Neural progenitor cell (in vitro differentiated cells): ENCODE measurements around the gene ME1. TPM values are rescaled to one million over a fixed set of nuclear protein-coding genes. Genes with fewer than 3 reads are reported as not detected.

Experiments used
- DNase-seq: peaks from one replicate; pipeline ENCODE4 v3.0.0-alpha.2; 2016; ENCODE audit warnings: low spot score
- H2AFZ ChIP-seq: fragments of 200-600 bp; sonication (generic); replicated peaks from 2 replicates; pipeline ENCODE4 v1.6.1; 2016; ENCODE audit warnings: antibody characterized with exemption
- H3F3A ChIP-seq: fragments of 200-600 bp; sonication (generic); 2 replicates; pipeline ENCODE4 v1.6.1; 2016; ENCODE audit warnings: antibody characterized with exemption, low read depth
- H3K27ac ChIP-seq: fragments of 200-600 bp; sonication (generic); 2 replicates; pipeline ENCODE4 v1.5.1; 2016; ENCODE audit warnings: mild to moderate bottlenecking
- H3K27me3 ChIP-seq: fragments of 200-600 bp; sonication (generic); 2 replicates; pipeline ENCODE4 v1.6.1; 2016; ENCODE audit warnings: mild to moderate bottlenecking, moderate library complexity
- H3K36me3 ChIP-seq: fragments of 200-600 bp; sonication (generic); 2 replicates; pipeline ENCODE4 v1.5.1; 2016
- H3K4me1 ChIP-seq: fragments of 200-600 bp; sonication (generic); 2 replicates; pipeline ENCODE4 v1.6.1; 2016; ENCODE audit warnings: mixed run types
- H3K4me2 ChIP-seq: fragments of 200-600 bp; sonication (generic); 2 replicates; pipeline ENCODE4 v1.6.1; 2016
- H3K4me3 ChIP-seq: fragments of 200-600 bp; sonication (generic); 2 replicates; pipeline ENCODE4 v1.5.1; 2016
- H3K79me2 ChIP-seq: fragments of 200-600 bp; sonication (generic); 2 replicates; pipeline ENCODE4 v1.6.1; 2016; ENCODE audit warnings: low read depth
- H3K9ac ChIP-seq: fragments of 200-600 bp; sonication (generic); 2 replicates; pipeline ENCODE4 v1.6.1; 2016
- H3K9me3 ChIP-seq: fragments of 200-600 bp; sonication (generic); 2 replicates; pipeline ENCODE4 v1.5.1; 2016; ENCODE audit warnings: low read depth
- H4K20me1 ChIP-seq: fragments of 200-600 bp; sonication (generic); 2 replicates; pipeline ENCODE4 v1.6.1; 2016; ENCODE audit warnings: low read depth
- H3K27ac Mint-ChIP-seq: 3 replicates; pipeline ENCODE4 v1.8.0; 2021; ENCODE audit warnings: mixed read lengths
- H3K27me3 Mint-ChIP-seq: 2 replicates; pipeline ENCODE4 v1.8.0; 2022; ENCODE audit warnings: low read depth, mild to moderate bottlenecking, inconsistent platforms, moderate library complexity, mixed read lengths; ENCODE audit not compliant: insufficient read depth
- H3K36me3 Mint-ChIP-seq: 3 replicates; pipeline ENCODE4 v1.8.0; 2021; ENCODE audit warnings: mixed read lengths
- H3K4me1 Mint-ChIP-seq: 3 replicates; pipeline ENCODE4 v1.8.0; 2021; ENCODE audit warnings: mixed read lengths
- H3K4me3 Mint-ChIP-seq: 3 replicates; pipeline ENCODE4 v1.8.0; 2021; ENCODE audit warnings: mild to moderate bottlenecking, moderate library complexity, mixed read lengths
- H3K9me3 Mint-ChIP-seq: 3 replicates; pipeline ENCODE4 v1.8.0; 2020; ENCODE audit warnings: mixed read lengths
- CTCF ChIP-seq: fragments of 200-600 bp; sonication (generic); IDR thresholded peaks from 2 replicates; pipeline ENCODE4 v1.5.1; 2017; ENCODE audit warnings: antibody characterized with exemption, mild to moderate bottlenecking
- EZH2 ChIP-seq: fragments of 200-600 bp; sonication (generic); IDR thresholded peaks from 2 replicates; pipeline ENCODE4 v1.6.1; 2017; ENCODE audit warnings: antibody characterized with exemption, mild to moderate bottlenecking, moderate library complexity
- EZH2phosphoT487 ChIP-seq: fragments of 200-600 bp; sonication (generic); IDR thresholded peaks from 2 replicates; pipeline ENCODE4 v1.6.1; 2017; ENCODE audit warnings: antibody characterized with exemption
- total RNA-seq: library from RNA; depleted of rRNA; stranded (reverse); fragments of >200 nt; gene quantifications from 2 replicates; pipeline ENCODE4 v1.2.3, GENCODE V29; 2015; ENCODE audit warnings: low replicate concordance

ME1 gene
- total RNA-seq, 1 donor from 2014 or later: 2.8 TPM

- Mint-ChIP-seq H3K4me1 (no peaks in the 10 kb centered on the region), H3K27me3 (no peaks in the 10 kb centered on the region)
Measured at GRCh38 chr6:83333500-83333899, 97.4 kb downstream of the ME1 start.

GRCh38 chr6:83314693-83315092 is 116.2 kb downstream of the ME1 start:
- H3K9ac ChIP-seq: no peak overlapping the region
- no peaks in the 10 kb centered on the region for H3K4me1 Mint-ChIP-seq
- H3K4me3 ChIP-seq: no peak overlapping the region
- no peaks in the 10 kb centered on the region for H3K27me3 ChIP-seq
- no peaks in the 10 kb centered on the region for H3K9me3 Mint-ChIP-seq
- H3K4me3 Mint-ChIP-seq: no peak overlapping the region
- no peaks in the 10 kb centered on the region for H3K27me3 Mint-ChIP-seq
- no peaks in the 10 kb centered on the region for H3F3A ChIP-seq
- H3K4me1 ChIP-seq: no peaks in the 10 kb centered on the region
- no peaks in the 10 kb centered on the region for H4K20me1 ChIP-seq
- no peaks in the 10 kb centered on the region for H3K36me3 ChIP-seq
- H3K4me2 ChIP-seq: no peak overlapping the region
- no peak overlapping the region for H3K27ac Mint-ChIP-seq
- TF ChIP-seq CTCF: no peak
- no peak for TF ChIP-seq EZH2
- TF ChIP-seq EZH2phosphoT487: no peak
- H3K36me3 Mint-ChIP-seq: no peaks in the 10 kb centered on the region
- H3K79me2 ChIP-seq: no peaks in the 10 kb centered on the region
- H3K9me3 ChIP-seq: no peaks in the 10 kb centered on the region
- no peak overlapping the region for H3K27ac ChIP-seq
- H2AFZ ChIP-seq: no peak overlapping the region
- DNase-seq: no peak

More at GRCh38 chr6:83333500-83333899, 97.4 kb downstream of the ME1 start:
- no peak overlapping the region for H3K9ac ChIP-seq
- TF ChIP-seq EZH2: no peak
- no peak for TF ChIP-seq EZH2phosphoT487
- no peak for TF ChIP-seq CTCF
- no peaks in the 10 kb centered on the region for H3K36me3 ChIP-seq
- H3K4me2 ChIP-seq: no peak overlapping the region
- H4K20me1 ChIP-seq: no peaks in the 10 kb centered on the region
- H2AFZ ChIP-seq: no peak overlapping the region
- DNase-seq: no peak
- no peak overlapping the region for H3K4me3 Mint-ChIP-seq
- no peaks in the 10 kb centered on the region for H3K36me3 Mint-ChIP-seq
- no peaks in the 10 kb centered on the region for H3K4me1 ChIP-seq
- H3K9me3 ChIP-seq: no peaks in the 10 kb centered on the region
- no peaks in the 10 kb centered on the region for H3F3A ChIP-seq
- no peaks in the 10 kb centered on the region for H3K79me2 ChIP-seq
- H3K4me3 ChIP-seq: no peak overlapping the region
- no peak overlapping the region for H3K27ac ChIP-seq
- H3K27ac Mint-ChIP-seq: no peak overlapping the region
- H3K27me3 ChIP-seq: no peaks in the 10 kb centered on the region
- peaks cover 2% of the 10 kb centered on the region for H3K9me3 Mint-ChIP-seq

GRCh38 chr6:83313882-83314281 is 117.0 kb downstream of the ME1 start:
- Mint-ChIP-seq H3K4me1 (no peaks in the 10 kb centered on the region), H3K4me3 (no peak overlapping the region), H3K36me3 (no peaks in the 10 kb centered on the region), H3K27me3 (no peaks in the 10 kb centered on the region), H3K9me3 (no peaks in the 10 kb centered on the region), H3K27ac (no peak overlapping the region)
- no peaks in the 10 kb centered on the region for H3K4me1 ChIP-seq
- H3K4me3 ChIP-seq: no peak overlapping the region
- no peak overlapping the region for H3K27ac ChIP-seq
- no peak overlapping the region for H3K4me2 ChIP-seq
- no peak for TF ChIP-seq CTCF
- no peak for TF ChIP-seq EZH2phosphoT487
- no peak for TF ChIP-seq EZH2
- H3K36me3 ChIP-seq: no peaks in the 10 kb centered on the region
- H3K79me2 ChIP-seq: no peaks in the 10 kb centered on the region
- H3K27me3 ChIP-seq: no peaks in the 10 kb centered on the region
- no peak overlapping the region for H2AFZ ChIP-seq
- H4K20me1 ChIP-seq: no peaks in the 10 kb centered on the region
- DNase-seq: no peak
- no peaks in the 10 kb centered on the region for H3K9me3 ChIP-seq
- no peaks in the 10 kb centered on the region for H3F3A ChIP-seq
- no peak overlapping the region for H3K9ac ChIP-seq

- Histone ChIP-seq H3K9ac (no peak overlapping the region), H3K27ac (no peak overlapping the region), H2AFZ (no peak overlapping the region), H3F3A (no peaks in the 10 kb centered on the region), H3K9me3 (no peaks in the 10 kb centered on the region), H3K4me1 (no peaks in the 10 kb centered on the region), H3K4me3 (no peak overlapping the region), H3K4me2 (no peak overlapping the region), H3K79me2 (no peaks in the 10 kb centered on the region), H3K36me3 (no peaks in the 10 kb centered on the region), H3K27me3 (no peaks in the 10 kb centered on the region), H4K20me1 (no peaks in the 10 kb centered on the region)
- no peak overlapping the region for H3K27ac Mint-ChIP-seq
- H3K9me3 Mint-ChIP-seq: no peaks in the 10 kb centered on the region
- no peak for TF ChIP-seq EZH2phosphoT487
- TF ChIP-seq EZH2: no peak
- no peak for TF ChIP-seq CTCF
- DNase-seq: no peak
- no peaks in the 10 kb centered on the region for H3K36me3 Mint-ChIP-seq
- no peak overlapping the region for H3K4me3 Mint-ChIP-seq
- H3K27me3 Mint-ChIP-seq: no peaks in the 10 kb centered on the region
- no peaks in the 10 kb centered on the region for H3K4me1 Mint-ChIP-seq
Measured at GRCh38 chr6:83311231-83311630, 119.6 kb downstream of the ME1 start.
